GM08714 (cell line): ENCODE results near the gene IL17B.
"Not testable (repeated sequence)": the region's sequence is repeated elsewhere in the genome, so short reads cannot be mapped to it uniquely, and the experiment has no call there.

Experiments used
- H3K4me3 ChIP-seq: fragments of 200-500 bp; sonication (Bioruptor generic); 2 replicates; pipeline ENCODE4 v1.5.1; 2014; ENCODE audit warnings: mild to moderate bottlenecking, low read length, inconsistent platforms
- ZNF274 ChIP-seq: IDR thresholded peaks from 2 replicates; pipeline ENCODE4 v1.6.1; 2012; ENCODE audit warnings: mild to moderate bottlenecking, low read depth, low read length

Gene IL17B

DNA sequence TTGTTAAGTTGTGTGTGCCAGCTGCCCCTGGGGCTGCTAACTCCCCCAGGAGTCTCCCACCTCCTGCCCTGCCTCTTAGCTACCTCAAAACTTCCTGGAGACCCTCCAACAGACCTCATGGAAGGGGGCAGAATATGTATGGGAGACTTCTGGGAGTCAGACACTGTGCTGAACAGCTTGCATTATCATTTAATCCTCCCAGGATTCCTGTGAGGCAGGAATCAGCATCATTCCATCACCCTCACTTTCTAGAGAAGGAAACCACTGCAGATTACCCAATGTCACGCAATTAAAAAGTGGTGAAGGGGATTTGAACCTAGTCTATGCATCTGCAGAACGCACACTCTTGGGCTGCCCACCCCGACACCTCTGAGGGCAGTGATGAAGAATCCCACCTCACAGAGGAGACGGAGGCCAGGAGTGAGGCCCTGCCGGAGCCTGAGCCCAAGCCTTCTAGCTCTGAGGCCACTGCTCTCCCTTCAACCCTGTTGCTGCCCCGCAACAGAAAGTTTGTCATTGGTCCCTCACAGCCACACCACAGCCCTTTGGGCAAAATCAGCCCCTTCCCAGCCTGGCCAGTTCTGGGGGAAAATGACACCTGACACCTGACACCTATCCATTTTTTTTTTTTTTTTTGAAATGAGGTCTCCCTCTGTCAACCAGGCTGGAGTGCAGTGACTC lies 30.3 kb upstream of the IL17B start:
- no peak overlapping the region for H3K4me3 ChIP-seq
- no peak for TF ChIP-seq ZNF274

DNA sequence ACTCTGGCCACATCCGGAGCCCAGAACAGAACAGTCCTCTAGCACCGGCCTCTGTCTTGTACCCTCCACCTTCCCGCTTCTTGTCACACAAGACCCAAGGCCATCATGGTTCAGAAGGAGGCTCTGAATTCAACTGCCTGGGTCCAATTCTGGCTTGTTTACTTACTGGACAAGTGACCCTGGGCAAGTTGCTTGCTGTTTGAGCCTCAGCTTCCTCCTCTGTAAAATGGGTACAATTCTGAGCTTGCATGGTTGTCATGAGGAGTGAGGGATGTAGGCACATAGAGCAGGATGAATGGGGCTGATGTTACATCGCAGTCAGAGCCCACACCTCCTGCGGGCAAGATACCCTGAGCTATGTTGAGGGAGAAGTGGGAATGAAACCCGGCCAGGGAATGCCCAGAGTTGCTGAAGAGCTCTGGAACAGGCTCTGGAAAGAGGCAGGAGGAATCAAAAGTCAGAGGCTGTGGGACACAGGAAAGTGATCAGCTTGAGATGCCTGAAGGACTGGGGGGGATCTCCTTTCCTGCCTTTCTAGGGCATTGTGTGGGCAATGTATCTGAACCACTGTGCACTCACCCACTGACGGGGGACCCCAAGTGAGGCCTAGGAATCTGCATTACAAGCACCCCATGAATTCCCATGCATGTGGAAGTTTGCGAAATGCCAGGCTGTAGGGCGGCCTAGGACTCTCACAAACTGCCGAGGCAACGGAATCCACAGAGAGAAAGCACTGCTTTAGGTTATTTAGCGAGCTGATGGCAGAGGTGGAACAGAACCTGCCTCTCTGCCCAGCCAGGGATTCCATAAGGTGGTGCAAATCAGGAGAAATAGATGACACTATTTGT lies 29.4 kb upstream of the IL17B start:
- TF ChIP-seq ZNF274 = no peak
- no peak overlapping the region for H3K4me3 ChIP-seq

DNA sequence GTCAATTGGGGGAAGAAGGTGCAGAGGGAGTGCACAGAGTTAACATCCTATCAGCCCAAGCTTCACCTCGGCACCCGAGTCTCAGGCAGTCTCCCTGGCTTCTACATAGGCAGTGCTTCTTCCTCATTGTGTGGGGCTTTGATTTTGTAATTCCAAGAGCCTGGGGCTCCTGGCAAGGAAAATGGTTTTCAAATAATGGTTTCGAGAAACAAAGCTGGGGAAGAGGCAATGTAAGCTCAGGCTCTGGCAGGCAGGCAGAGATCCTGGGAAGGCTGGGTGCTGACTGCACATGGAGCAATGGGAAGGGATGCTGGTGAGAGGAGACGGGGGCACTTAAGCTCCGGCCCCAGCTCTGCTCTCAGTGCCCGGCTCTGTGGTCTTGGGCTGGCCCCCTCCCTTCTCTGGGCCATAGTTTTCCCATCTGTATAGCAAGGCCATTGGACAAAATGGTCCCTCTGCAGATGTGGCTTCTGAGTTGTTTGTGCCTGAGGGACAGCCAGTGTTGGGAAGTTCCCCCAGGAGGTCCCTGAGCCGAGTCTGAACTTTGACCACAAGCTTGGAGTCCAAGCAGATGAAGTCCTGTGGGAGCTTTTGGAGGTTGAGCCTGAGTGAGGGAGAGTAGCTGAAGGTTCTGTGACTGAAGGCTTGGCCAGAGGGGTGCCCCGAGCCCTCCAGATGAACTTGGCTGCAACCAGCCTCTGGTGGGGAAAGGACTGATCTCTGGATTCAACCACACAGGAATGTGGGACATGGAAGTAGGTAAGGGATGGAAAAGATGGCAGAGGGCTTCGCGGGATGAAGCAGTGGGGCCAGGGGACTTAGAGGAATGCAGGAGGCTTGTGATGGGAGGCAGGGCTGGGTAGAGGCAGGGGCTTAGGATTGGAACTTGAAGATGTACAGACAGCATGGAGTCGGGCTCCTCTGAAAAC lies 28.5 kb upstream of the IL17B start:
- H3K4me3 ChIP-seq = no peak overlapping the region
- no peak for TF ChIP-seq ZNF274

DNA sequence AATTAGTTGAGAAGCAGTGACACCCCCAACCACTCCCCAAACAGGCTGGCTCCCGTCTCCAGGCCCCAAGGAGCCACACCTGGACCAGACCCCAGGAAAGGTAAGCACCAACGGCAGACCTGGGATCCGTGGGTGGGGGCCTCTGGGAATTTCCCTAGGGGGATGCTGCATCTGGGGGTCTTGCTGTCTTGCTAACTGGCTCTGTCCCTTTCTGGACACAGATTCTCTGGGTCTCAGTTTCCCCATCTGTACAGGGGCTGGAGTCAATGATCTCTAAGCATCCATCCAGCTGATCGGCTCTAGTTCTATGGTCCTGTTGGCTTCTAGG lies 27.9 kb upstream of the IL17B start:
- no peak overlapping the region for H3K4me3 ChIP-seq
- no peak for TF ChIP-seq ZNF274

DNA sequence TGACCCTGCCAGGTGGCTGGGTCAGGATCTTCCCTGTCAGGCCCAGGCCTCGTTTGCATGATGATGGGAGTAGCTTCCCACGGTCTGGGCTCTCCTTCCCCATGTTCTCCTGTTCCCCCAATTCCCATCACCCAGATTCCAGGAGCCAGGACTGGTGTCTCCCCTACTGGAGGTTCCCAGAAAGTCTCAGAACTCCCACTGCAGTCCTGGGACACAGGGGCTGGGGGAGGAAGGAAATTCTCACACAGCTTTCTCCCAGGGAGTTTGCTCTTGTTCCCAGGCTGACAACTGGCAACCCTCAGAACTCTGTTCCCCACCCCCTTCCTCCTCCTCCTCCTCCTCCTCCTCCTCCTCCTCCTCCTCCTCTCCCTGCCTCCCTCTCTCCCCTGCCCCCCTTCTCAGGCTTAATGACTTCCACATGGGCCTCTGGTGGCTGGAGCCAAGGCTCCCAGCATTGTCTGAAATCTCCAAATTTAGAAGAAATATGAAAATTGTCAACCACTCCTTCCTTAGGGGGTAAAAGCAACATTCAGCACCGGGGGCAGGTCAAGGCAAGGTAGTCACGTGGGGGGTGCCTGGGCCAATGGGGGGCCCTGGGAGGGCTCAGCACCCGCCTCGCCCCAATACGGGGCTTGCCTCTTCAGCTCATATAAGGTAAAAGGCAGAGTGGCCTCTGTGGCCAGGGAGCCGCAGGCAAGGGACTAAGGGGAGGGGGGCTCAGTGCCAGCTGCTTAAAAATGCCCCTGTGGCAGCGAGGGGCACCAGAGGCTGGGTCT lies 27.3 kb upstream of the IL17B start:
- H3K4me3 ChIP-seq = no peak overlapping the region
- no peak for TF ChIP-seq ZNF274

DNA sequence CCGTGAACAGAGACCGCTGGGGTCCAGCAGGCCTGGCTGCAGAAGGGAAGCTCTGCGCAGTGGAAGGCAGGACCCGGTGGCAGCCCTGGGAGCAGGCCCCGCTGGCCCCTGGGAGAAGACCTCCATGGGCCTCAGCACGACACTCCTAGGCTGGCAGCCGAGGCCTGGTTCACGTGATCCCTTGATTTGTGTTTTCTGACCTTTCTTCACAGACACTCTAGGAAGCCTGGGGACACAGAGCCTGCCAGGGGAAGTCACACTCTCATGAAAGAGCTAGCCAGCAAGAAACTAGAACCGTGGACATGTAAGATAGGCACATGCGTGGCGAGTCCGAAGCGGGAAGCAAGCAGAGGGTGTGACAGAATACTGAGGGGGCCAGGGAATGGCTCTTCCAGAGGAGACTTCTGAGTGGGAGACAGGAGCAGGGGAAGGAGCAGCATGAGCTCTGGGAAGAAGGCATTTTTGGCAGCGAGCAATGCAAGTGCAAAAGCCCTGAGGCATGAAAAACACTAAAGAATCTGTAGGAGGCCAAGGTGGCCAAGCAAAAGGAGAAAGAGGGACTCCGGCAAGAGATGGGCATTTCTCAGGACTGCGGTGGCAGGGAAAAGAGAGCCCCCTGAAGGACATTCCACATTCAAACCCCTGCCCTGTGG lies 26.6 kb upstream of the IL17B start:
- H3K4me3 ChIP-seq = no peak overlapping the region
- TF ChIP-seq ZNF274 = no peak

DNA sequence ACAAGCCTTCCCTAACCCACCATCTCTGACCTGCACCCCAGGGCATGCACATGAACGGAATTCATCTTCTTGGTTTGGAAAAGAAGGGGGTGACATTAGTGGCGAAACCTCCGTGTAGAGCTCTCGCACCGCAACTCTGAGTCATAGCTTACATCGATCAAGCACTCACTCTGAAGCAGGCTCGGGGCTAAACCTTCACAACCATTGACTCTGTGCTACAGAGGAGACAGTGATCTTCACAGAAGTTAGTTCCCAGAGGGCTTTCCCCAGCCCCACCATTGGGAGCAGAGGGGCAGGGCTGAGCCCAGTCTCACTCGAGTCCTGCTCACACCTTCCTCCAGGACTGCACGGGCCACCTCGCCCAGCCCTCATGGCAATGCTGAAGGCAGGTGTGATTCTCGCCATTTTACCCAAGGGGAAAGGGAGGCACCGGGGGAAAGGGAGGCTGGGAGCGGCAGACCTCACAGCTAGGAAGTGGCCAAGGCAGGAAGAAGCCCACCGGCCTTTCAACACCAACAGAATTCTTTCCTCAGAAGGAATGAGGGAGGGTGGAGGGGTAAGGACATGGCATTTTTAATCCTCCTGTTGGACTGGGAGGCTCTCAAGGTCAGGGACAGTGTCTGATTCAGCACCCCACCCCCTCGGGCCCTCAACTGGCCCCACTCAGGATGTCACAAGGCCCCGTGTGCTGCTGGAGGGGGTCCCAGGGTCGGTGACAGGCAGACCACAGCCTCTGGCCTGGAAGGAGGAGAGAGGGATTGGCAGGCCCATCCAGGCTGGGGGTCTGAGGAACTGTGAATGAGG lies 25.9 kb upstream of the IL17B start:
- no peak for TF ChIP-seq ZNF274

DNA sequence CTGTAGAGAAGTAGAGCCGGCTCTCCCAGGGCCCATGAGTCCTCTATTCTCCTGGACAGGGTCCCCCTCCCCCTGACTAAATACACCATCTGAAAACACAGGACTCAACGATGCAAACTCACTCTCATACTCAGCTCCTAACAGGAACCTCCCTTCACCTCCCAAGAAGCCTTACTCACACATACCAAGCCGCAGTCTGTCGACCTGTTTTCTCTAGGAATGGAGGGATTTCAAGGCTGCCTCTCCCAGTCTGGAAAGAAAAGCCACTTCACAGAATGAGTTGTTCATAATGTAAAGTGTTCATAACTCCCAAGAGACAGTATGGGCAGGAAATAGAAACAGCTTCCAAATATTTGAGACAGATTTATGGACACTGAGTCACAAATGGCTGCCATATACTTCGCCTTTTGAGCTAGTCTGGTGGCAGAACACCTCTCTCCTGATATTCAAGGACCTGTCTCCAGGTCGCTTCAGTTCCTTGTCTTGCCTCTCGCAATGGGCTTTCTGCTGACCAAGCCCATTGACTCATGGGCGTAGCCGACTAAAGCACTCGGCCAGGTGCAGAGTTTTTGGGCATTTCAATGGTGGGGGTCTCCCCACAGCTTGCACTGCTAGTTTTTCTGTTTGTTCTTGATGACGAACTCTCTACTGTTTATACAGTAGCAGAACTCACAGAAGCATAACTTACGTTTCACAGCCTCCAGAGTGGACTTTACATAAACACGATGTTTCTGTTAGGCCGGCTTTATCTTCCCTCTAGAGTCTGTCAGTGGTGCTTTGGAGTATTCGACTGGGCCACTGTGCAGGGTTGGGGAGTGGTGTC lies 25.0 kb upstream of the IL17B start:
- H3K4me3 ChIP-seq = no peak overlapping the region
- no peak for TF ChIP-seq ZNF274

More for the DNA sequence above, 25.9 kb upstream of the IL17B start:
- no peak overlapping the region for H3K4me3 ChIP-seq

DNA sequence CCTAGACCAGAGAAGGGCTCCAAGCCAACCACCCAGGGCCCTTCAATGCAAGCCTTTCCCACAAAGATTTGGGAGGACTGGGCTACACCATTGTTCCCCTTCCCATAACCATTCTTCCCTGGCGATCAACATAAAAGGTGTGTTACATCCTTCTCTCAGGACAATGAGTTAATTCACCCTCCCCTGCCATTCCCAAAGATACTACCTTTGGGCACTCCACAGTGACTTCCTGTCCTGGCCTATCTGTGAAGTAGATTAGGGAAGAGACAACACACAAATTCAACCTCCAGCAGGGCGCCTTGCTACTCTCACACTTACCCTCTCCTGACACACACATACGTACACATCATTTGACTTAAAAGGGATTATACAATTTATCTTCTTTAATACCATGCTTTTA lies 23.2 kb upstream of the IL17B start:
- no peak overlapping the region for H3K4me3 ChIP-seq
- no peak for TF ChIP-seq ZNF274

DNA sequence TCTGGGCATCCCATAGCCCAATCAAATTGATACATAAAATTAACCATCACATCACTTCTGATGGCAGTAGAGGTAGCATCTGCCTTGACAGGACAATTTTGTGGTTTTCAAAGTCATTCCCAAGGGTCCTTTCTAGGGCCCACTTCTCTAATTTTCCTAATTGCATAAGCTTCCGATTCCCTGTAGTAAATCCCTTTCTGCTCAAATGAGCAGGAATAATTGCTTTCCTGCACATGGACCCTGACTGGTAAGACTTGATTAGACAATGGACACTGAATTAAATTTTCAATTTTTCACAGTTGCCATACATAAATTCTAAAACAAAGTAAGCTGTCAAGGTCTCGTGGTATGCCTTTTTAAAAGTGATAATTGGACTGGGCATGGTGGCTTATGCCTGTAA lies 22.0 kb upstream of the IL17B start:
- H3K4me3 ChIP-seq = no peak overlapping the region
- no peak for TF ChIP-seq ZNF274

DNA sequence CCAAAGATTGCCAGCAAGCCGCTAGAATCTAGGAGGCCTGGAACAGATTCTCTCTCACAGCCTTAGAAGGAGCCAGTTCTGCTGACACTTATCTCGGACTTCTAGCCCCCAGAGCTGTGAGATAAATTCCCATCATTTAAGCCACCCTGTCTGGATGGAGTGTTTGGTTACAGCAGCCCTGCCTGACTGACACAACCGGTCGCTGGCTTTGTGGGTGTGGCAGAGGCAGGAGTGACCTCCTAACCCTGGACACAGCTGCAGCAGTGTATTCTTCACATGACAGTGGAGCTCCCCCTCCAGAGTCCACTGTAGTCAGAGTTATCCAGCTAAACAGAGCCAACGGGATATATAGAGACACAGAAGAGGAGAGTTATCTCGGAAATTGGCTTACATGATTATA lies 21.2 kb upstream of the IL17B start:
- no peak overlapping the region for H3K4me3 ChIP-seq
- TF ChIP-seq ZNF274 = no peak

DNA sequence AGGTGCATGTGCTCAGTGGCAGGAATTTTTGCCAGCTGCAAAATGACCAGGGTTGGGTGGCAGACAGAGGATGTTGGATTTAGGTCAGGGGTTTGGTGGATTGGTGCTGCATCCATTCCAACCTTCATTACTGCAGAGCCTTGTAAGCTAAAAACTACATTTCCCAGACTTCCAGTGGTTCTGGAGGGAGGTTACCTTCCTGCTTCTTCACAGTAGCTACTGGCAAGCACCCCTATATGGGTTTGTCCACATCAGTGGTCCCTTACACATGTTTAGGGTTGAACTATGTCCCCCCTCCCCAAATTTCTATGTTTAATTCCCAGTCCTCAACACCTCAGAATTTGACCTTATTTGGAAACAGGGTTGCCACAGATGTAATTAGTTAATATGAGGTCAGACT lies 20.7 kb upstream of the IL17B start:
- no peak for TF ChIP-seq ZNF274
- no peak overlapping the region for H3K4me3 ChIP-seq

DNA sequence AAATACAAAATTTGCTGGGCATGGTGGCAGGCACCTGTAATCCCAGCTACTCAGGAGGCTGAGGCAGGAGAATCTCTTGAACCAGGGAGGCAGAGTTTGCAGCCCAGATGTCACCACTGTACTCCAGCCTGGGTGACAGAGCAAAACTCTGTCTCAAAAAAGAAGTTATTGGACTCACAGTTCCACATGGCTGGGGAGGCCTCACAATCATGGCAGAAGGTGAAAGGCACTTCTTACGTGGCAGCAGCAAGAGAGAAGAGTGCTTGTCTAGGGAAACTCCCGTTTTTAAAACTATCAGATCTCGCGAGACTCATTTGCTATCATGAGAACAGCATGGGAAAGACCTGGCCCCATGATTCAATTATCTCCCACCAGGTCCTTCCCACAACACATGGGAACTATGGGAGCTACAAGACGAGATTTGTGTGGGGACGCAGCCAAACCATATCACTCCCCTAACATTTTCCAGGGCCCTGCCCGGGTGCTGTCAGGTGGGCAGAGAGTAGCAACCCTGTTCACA lies 19.7 kb upstream of the IL17B start:
- not testable (repeated sequence) for H3K4me3 ChIP-seq
